ENCODE data around the gene DNAJA3.
A peak's percentile ranks its signal among the peaks of the same experiment; 100 is the strongest.

Gene DNAJA3

DNA sequence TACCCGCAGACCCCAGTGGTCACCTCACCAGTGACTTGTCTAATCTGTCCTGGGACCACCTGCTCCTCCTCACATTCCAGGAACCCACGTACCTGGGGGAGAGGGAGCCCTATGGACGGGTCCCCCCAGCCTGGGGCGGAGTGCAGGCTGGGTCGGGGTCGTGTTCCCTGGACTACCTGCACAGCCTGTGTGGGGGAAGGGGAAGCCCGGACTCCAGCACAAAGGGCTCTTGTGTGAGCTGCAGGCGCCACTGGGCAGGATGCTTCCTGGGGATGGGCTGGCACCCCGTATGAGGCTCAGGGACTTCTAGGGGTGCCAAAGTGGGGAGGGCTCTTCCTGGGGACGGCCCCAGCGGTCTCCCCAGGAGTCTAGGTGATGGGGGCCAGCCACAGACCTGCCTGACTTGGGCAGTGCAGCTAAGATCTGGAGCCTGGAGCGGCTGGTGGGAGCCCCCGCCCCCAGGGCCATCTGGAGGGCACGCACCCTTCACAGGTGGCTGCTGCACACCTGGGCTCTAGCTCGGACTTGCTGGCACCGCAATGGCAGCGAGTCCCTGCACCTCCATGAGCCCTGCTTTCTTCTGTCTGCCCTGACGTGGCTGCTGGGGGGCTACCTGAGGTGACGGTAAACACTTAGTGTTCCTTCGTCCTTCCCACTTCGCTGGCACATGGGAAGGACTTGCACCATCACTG lies 46.5 kb upstream of the DNAJA3 start:
- ChIA-PET CTCF (interaction anchor here (0.5 to 5.5 kb wide), 4 partner anchors 20 to 745 kb away, joined by 3 to 22 read pairs (median 7); no protein-coding TSS in a partner anchor), POLR2A (ENCODE audit: low non-redundant PET) (no interaction called here)
- H3K27ac ChIP-seq, result peak overlapping the region; percentile 99
- TF ChIP-seq, protein P1, sequence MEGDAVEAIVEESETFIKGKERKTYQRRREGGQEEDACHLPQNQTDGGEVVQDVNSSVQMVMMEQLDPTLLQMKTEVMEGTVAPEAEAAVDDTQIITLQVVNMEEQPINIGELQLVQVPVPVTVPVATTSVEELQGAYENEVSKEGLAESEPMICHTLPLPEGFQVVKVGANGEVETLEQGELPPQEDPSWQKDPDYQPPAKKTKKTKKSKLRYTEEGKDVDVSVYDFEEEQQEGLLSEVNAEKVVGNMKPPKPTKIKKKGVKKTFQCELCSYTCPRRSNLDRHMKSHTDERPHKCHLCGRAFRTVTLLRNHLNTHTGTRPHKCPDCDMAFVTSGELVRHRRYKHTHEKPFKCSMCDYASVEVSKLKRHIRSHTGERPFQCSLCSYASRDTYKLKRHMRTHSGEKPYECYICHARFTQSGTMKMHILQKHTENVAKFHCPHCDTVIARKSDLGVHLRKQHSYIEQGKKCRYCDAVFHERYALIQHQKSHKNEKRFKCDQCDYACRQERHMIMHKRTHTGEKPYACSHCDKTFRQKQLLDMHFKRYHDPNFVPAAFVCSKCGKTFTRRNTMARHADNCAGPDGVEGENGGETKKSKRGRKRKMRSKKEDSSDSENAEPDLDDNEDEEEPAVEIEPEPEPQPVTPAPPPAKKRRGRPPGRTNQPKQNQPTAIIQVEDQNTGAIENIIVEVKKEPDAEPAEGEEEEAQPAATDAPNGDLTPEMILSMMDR (conservative IDR thresholded peaks at IDR 0.05; ENCODE audit: low read depth), result no peak
- DNase-seq (ENCODE audit: low spot score), result no peak

DNA sequence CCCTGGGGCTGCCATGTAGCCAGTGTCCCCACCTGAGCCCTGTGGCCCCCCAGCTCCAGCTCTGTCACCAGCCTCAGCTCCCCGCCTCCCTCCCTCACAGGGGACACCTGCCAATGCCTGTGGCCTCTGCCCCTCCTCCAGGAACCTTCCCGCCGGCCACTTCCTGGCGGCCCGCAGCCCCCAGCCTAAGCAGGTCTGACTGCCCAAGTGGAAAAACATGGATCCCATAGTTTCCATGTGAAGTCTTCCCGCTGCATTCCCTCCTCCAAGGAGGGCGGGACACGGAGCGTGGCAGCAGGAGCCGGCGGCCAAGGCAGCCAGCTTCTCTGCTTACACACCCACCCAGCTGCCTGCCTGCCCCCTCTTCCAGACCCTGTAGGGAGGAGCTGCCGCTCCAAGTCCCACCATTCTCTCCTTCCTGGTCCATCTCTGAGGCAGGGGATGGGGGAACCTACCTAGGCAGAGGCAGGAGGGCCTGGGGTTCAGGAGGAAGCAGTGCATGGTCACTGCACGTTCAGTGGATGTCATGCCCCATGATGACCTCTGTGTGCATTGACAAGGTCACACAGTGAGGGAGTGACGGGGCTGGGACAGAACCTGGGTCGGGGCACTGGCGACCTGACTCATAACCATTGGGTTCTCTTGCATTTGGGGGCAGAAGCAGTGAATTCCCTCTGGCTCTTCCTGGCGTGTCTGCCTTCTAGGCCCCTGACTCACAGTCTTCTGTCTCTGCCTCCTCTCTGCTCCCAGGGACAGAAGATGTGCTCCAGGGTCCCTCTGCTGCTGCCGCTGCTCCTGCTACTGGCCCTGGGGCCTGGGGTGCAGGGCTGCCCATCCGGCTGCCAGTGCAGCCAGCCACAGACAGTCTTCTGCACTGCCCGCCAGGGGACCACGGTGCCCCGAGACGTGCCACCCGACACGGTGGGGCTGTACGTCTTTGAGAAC lies 45.3 kb upstream of the DNAJA3 start:
- TF ChIP-seq, protein P1 (conservative IDR thresholded peaks at IDR 0.05; ENCODE audit: low read depth), result no peak
- peak overlapping the region; percentile 99 for H3K27ac ChIP-seq
- ChIA-PET CTCF (interaction anchor here (5.5 kb wide), 1 partner anchor 22 kb away, joined by 22 read pairs; no protein-coding TSS in a partner anchor), POLR2A (ENCODE audit: low non-redundant PET) (no interaction called here)
- DNase-seq (ENCODE audit: low spot score), result no peak

DNA sequence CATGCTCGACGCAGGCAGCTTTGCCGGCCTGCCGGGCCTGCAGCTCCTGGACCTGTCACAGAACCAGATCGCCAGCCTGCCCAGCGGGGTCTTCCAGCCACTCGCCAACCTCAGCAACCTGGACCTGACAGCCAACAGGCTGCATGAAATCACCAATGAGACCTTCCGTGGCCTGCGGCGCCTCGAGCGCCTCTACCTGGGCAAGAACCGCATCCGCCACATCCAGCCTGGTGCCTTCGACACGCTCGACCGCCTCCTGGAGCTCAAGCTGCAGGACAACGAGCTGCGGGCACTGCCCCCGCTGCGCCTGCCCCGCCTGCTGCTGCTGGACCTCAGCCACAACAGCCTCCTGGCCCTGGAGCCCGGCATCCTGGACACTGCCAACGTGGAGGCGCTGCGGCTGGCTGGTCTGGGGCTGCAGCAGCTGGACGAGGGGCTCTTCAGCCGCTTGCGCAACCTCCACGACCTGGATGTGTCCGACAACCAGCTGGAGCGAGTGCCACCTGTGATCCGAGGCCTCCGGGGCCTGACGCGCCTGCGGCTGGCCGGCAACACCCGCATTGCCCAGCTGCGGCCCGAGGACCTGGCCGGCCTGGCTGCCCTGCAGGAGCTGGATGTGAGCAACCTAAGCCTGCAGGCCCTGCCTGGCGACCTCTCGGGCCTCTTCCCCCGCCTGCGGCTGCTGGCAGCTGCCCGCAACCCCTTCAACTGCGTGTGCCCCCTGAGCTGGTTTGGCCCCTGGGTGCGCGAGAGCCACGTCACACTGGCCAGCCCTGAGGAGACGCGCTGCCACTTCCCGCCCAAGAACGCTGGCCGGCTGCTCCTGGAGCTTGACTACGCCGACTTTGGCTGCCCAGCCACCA lies 44.4 kb upstream of the DNAJA3 start:
- ChIA-PET CTCF (interaction anchor here (1.1 to 5.5 kb wide), 2 partner anchors 21 to 22 kb away, joined by 4 to 22 read pairs; no protein-coding TSS in a partner anchor), POLR2A (ENCODE audit: low non-redundant PET) (no interaction called here)
- peak overlapping the region; percentile 99 for H3K27ac ChIP-seq
- DNase-seq (ENCODE audit: low spot score), result no peak
- TF ChIP-seq, protein P1 (conservative IDR thresholded peaks at IDR 0.05; ENCODE audit: low read depth), result no peak

DNA sequence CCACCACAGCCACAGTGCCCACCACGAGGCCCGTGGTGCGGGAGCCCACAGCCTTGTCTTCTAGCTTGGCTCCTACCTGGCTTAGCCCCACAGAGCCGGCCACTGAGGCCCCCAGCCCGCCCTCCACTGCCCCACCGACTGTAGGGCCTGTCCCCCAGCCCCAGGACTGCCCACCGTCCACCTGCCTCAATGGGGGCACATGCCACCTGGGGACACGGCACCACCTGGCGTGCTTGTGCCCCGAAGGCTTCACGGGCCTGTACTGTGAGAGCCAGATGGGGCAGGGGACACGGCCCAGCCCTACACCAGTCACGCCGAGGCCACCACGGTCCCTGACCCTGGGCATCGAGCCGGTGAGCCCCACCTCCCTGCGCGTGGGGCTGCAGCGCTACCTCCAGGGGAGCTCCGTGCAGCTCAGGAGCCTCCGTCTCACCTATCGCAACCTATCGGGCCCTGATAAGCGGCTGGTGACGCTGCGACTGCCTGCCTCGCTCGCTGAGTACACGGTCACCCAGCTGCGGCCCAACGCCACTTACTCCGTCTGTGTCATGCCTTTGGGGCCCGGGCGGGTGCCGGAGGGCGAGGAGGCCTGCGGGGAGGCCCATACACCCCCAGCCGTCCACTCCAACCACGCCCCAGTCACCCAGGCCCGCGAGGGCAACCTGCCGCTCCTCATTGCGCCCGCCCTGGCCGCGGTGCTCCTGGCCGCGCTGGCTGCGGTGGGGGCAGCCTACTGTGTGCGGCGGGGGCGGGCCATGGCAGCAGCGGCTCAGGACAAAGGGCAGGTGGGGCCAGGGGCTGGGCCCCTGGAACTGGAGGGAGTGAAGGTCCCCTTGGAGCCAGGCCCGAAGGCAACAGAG lies 43.5 kb upstream of the DNAJA3 start:
- TF ChIP-seq, protein P1 (conservative IDR thresholded peaks at IDR 0.05; ENCODE audit: low read depth), result no peak
- peak overlapping the region; percentile 99 for H3K27ac ChIP-seq
- DNase-seq (ENCODE audit: low spot score), result no peak
- ChIA-PET CTCF (interaction anchor here (1.1 to 5.5 kb wide), 2 partner anchors 20 to 23 kb away, joined by 4 to 22 read pairs; no protein-coding TSS in a partner anchor), POLR2A (ENCODE audit: low non-redundant PET) (interaction anchor here (0.6 kb wide), 1 partner anchor 53 kb away, joined by 3 read pairs; no protein-coding TSS in a partner anchor)

DNA sequence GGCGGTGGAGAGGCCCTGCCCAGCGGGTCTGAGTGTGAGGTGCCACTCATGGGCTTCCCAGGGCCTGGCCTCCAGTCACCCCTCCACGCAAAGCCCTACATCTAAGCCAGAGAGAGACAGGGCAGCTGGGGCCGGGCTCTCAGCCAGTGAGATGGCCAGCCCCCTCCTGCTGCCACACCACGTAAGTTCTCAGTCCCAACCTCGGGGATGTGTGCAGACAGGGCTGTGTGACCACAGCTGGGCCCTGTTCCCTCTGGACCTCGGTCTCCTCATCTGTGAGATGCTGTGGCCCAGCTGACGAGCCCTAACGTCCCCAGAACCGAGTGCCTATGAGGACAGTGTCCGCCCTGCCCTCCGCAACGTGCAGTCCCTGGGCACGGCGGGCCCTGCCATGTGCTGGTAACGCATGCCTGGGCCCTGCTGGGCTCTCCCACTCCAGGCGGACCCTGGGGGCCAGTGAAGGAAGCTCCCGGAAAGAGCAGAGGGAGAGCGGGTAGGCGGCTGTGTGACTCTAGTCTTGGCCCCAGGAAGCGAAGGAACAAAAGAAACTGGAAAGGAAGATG lies 42.8 kb upstream of the DNAJA3 start:
- peak overlapping the region; percentile 95 for H3K27ac ChIP-seq
- CTCF ChIA-PET, result interaction anchor here (5.5 kb wide), 1 partner anchor 20 kb away, joined by 22 read pairs; no protein-coding TSS in a partner anchor
- DNase-seq (ENCODE audit: low spot score), result no peak
- POLR2A ChIA-PET (ENCODE audit: low non-redundant PET), result interaction anchor here (0.6 kb wide), 1 partner anchor 52 kb away, joined by 3 read pairs; no protein-coding TSS in a partner anchor
- TF ChIP-seq, protein P1 (conservative IDR thresholded peaks at IDR 0.05; ENCODE audit: low read depth), result no peak
